Thoracic aorta (tissue), 2 donors: ENCODE results near the gene PAOX. TPM values are rescaled to one million over a fixed set of nuclear protein-coding genes. Genes with fewer than 3 reads are reported as not detected.

Source experiments
- ATAC-seq: fragments of 150-250 bp; one replicate; pipeline ENCODE4 v1.8.0; 2017; ENCODE audit warnings: low read depth; ENCODE audit not compliant: insufficient number of reproducible peaks, low FRiP score
- DNase-seq: peaks from one replicate; pipeline ENCODE4 v3.0.0-alpha.2; 2020; ENCODE audit warnings: low spot score
- H3K27ac ChIP-seq, 2 donors: fragments of 200-600 bp; sonication (generic); 1 replicate in 1 of 2; 2 replicates in 1 of 2; pipeline ENCODE4 v1.5.1; 2016; ENCODE audit warnings: mild to moderate bottlenecking in 2 of 2, moderate library complexity in 2 of 2
- H3K27me3 ChIP-seq: fragments of 200-600 bp; sonication (generic); replicated peaks from 2 replicates; pipeline ENCODE4 v1.6.0; 2016; ENCODE audit warnings: mild to moderate bottlenecking; ENCODE audit not compliant: insufficient read depth
- H3K36me3 ChIP-seq: fragments of 200-600 bp; sonication (generic); one replicate; pipeline ENCODE4 v1.5.1; 2016
- H3K4me1 ChIP-seq, 2 donors: fragments of 200-600 bp; sonication (generic); 1 replicate in 1 of 2; 2 replicates in 1 of 2; pipeline versions ENCODE4 v1.5.1 to v1.6.0; 2016; ENCODE audit warnings: low read depth in 2 of 2, mild to moderate bottlenecking in 1 of 2; ENCODE audit not compliant: control insufficient read depth in 1 of 2
- H3K4me3 ChIP-seq: fragments of 200-600 bp; sonication (generic); 2 replicates; pipeline ENCODE4 v1.5.1; 2016; ENCODE audit warnings: mild to moderate bottlenecking
- H3K9me3 ChIP-seq: fragments of 200-600 bp; sonication (generic); 2 replicates; pipeline ENCODE4 v1.5.1; 2016
- total RNA-seq, 2 donors: library from RNA; depleted of rRNA; stranded (reverse); fragments of >200 nt; gene quantifications; one replicate each; pipeline versions ENCODE4 v1.1.0 to v1.2.3, GENCODE V29; 2016
- TF ChIP-seq, protein P1 (sequence below): fragments of 200-600 bp; sonication (generic); IDR thresholded peaks from one replicate; pipeline ENCODE4 v1.5.1; 2019; ENCODE audit warnings: antibody characterized with exemption

Gene PAOX
- total RNA-seq, 2 donors from 2014 or later: 7.0 to 9.1 TPM

DNA sequence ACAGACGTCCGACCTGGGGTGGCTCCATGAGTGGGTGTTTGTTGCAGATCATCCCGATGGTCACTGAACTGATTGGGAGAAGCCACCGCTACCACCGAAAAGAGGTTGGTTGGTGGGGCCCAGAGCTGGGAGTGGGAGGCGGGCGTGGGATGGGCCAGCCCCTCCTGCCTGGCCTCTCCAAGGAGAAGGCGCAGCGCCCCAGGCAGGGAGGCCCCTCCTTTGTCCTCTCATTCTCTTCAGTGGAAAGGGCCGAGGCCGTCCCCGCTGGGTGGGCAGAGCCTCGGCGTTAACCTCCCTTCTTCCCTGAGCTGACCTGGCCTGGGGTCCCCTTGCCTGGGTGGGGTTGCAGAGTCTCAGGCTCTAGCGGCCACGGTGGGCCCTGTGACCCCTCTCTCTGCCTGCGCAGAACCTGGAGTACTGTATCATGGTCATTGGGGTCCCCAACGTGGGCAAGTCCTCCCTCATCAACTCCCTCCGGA is 20.1 kb downstream of the PAOX start:
- H3K4me1 ChIP-seq: peaks cover 6 to 11% of the 10 kb centered on the region in 2 donors
- DNase-seq (no peak), ATAC-seq (no peak)
- no peaks in the 10 kb centered on the region for H3K27me3 ChIP-seq
- peaks cover 34% of the 10 kb centered on the region for H3K36me3 ChIP-seq
- no peaks in the 10 kb centered on the region for H3K9me3 ChIP-seq
- TF ChIP-seq, protein P1, sequence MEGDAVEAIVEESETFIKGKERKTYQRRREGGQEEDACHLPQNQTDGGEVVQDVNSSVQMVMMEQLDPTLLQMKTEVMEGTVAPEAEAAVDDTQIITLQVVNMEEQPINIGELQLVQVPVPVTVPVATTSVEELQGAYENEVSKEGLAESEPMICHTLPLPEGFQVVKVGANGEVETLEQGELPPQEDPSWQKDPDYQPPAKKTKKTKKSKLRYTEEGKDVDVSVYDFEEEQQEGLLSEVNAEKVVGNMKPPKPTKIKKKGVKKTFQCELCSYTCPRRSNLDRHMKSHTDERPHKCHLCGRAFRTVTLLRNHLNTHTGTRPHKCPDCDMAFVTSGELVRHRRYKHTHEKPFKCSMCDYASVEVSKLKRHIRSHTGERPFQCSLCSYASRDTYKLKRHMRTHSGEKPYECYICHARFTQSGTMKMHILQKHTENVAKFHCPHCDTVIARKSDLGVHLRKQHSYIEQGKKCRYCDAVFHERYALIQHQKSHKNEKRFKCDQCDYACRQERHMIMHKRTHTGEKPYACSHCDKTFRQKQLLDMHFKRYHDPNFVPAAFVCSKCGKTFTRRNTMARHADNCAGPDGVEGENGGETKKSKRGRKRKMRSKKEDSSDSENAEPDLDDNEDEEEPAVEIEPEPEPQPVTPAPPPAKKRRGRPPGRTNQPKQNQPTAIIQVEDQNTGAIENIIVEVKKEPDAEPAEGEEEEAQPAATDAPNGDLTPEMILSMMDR: no peak
- H3K27ac ChIP-seq: no peak overlapping the region
- no peak overlapping the region for H3K4me3 ChIP-seq

DNA sequence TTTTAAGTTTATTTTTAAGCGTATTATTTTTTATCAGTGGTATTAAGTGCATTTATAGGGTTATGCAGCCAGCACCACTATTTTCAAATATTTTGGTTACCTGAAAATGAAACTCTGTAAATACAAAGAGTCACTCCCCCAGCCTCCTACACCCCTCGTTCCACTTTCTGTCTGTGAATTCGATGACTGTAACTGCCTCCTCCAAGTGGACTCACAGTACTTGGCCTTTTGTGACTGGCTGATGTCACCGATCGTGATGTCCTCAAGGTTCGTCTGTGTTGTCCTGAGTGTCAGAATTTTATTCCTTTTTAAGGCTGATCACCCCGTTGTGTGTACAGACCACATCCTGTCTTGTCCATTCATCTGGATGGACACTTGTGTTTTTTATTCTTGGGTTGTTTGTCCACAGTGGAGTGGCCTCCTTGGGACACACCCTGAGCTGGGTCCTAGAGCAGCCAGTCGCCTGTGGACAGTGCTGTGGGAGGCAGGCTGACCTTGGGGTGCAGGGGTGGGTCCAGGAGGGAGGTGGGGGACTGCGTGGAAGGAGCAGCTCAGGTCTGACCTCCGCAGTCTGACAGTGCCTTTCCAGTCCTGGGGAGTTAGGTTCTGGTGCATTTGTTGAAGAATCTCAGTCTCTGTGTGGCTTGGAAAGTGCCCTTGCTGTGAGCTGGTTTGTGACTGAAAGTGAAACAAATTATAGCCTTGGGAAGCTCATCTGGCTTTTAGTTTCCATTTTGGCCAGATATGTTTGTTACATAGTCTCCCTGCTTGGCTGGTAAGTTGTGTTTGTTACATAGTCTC is 21.8 kb downstream of the PAOX start:
- ATAC-seq: no peak
- Histone ChIP-seq H3K4me3 (no peak overlapping the region), H3K27me3 (no peaks in the 10 kb centered on the region), H3K36me3 (peaks cover 38% of the 10 kb centered on the region), H3K9me3 (no peaks in the 10 kb centered on the region), H3K4me1 (no peaks in the 10 kb centered on the region), H3K27ac (no peak overlapping the region)
- TF ChIP-seq, protein P1: no peak
- DNase-seq: no peak

DNA sequence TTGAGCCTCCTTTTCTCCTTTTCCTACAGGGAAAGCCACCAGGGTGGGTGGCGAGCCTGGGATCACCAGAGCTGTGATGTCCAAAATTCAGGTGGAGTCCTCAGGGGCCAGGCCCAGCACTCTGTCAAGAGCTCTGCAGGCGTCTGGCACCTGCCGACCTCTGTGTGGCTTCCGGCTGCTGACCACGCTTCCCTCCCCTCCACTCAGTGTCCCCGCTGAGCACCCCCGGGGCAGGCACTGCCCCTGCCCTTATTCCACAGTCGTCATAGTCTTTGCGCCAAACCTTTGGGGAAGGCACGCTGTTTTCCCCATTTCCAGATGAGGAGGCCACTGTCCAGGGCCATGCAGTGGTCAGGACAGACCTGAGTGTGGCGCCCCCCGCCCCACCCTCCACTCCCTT is 22.4 kb downstream of the PAOX start:
- TF ChIP-seq, protein P1: no peak
- ATAC-seq: no peak
- H3K27ac ChIP-seq: no peak overlapping the region

DNA sequence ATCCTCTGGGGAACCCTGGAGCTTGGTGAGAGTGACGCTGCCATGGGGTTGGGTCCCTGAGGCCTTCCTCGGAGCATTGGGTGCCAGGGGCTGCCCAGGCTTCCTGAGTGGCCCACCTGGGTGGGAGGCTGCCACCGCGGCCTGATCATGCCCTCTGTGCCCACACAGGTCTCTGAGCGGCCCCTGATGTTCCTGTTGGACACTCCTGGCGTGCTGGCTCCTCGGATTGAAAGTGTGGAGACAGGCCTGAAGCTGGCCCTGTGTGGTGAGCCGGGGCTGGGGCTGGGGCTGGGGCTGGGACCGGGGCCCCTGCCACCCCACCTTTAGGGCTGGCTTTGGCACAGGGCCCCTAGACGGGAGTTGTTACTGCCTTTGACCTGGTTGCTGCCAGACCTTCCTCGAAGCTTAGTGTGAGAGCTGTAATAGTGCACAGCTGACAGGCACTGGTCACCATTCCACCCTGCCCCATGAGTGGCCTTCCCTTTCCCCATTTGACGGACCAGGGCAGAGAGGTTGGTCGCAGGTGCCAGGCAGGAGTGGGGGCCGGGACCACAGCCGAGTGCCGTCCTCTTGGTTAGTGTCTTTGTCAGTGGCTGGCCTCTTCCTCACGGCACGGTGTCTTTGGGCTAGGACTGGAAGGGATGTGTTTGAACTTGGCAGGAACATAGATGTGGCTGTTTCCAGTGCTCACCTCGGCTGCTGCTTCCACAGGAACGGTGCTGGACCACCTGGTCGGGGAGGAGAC is 23.1 kb downstream of the PAOX start:
- no peak for DNase-seq
- no peak overlapping the region for H3K4me3 ChIP-seq
- no peak for ATAC-seq
- H3K27ac ChIP-seq: no peak overlapping the region
- H3K36me3 ChIP-seq: peaks cover 35% of the 10 kb centered on the region
- no peaks in the 10 kb centered on the region for H3K4me1 ChIP-seq
- H3K9me3 ChIP-seq: no peaks in the 10 kb centered on the region
- TF ChIP-seq, protein P1: no peak
- no peaks in the 10 kb centered on the region for H3K27me3 ChIP-seq

More for the DNA sequence above, 22.4 kb downstream of the PAOX start:
- Histone ChIP-seq H3K4me3 (no peak overlapping the region), H3K36me3 (peaks cover 38% of the 10 kb centered on the region), H3K4me1 (no peaks in the 10 kb centered on the region), H3K27me3 (no peaks in the 10 kb centered on the region), H3K9me3 (no peaks in the 10 kb centered on the region)
- no peak for DNase-seq

DNA sequence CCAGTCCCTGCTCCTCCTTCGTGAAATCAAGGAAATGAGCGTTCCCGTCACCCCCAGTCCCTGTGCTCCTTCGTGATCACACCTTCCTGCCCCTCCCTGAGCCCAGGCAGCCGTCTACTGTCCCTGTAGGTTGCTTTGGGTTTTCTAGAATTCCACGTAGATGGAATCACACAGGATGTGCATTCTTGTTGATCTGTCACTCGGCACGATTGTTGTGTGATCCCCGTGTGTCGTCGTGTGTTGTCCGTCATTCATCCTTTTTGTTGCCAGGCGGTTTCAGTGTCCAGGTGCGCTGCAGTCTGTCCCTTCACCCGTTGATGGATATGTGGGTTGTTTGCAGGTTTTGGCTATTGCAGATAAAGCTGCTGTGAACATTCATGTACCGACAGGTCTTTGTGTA is 24.3 kb downstream of the PAOX start:
- no peak for DNase-seq
- no peak for ATAC-seq

More for the DNA sequence above, 24.3 kb downstream of the PAOX start:
- Histone ChIP-seq H3K36me3 (peaks cover 34% of the 10 kb centered on the region), H3K9me3 (no peaks in the 10 kb centered on the region), H3K27ac (no peak overlapping the region), H3K4me3 (no peak overlapping the region), H3K4me1 (no peaks in the 10 kb centered on the region), H3K27me3 (no peaks in the 10 kb centered on the region)
- TF ChIP-seq, protein P1: no peak
